GM13977 (cell line): ENCODE measurements around the gene CWC15.

ENCODE experiments used
- DNase-seq: peaks from one replicate; pipeline ENCODE4 v3.0.0; 2012; ENCODE audit warnings: low spot score
- CTCF ChIP-seq: IDR thresholded peaks from 2 replicates; pipeline ENCODE4 v1.5.1; 2012; ENCODE audit warnings: mild to moderate bottlenecking, control low read depth; ENCODE audit not compliant: insufficient read depth; ENCODE audit errors: extremely low read depth, missing control alignments
- in situ Hi-C: fragments of 300-500 bp; cut with MboI; formaldehyde crosslinking; loops from one replicate; pipeline ENCODE4 v1.12.0; 2022; ENCODE audit warnings: low sequenced_read_pairs, low pct_unique_long_range_greater_than_20kb, mixed read lengths, inconsistent platforms; ENCODE audit not compliant: unreplicated experiment

Gene CWC15

DNA sequence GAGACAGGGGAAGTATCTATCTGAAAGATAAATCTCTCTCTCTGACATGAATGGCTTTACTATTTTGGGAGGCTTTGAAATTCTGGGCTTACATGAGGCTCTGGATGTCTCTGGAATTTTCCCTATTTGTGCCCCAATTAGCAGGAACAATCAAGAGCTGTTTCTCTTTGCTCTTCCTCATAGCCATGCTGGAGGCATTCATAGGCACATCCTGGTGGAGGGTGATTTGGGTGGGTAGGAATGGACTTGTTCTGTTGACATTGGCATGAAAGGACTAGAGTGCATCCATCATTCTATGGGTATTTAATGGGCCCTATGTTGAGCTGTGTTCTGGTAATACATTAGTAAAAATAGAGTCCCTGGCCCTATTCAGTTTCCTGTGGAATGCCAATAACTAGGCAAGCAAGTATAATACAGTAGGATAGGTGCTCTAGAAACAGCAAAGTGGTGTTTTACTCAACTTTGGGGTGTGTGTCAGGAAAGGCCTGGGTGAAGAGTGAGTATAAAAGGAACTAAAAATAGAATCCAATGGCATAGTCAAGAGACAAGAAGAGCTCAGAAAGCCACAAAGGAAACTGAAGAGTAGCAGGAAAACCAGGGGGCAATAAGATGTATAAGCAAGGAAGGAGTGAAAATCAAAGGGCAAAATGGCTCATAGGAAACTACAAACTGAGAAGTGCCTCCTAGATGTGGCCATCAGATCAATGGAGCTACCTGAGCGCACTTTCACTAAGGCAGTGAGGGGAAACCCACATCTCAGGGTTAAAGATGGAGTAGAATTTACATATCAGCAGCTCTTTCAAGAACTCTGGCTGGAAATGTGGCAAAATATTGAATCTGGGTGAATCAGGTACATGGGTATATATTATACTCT is 45.0 kb downstream of the CWC15 start:
- no peak for TF ChIP-seq CTCF
- in situ Hi-C loops: no loop called here
- no peak for DNase-seq

GRCh38 chr11:94926698-94927237 is 46.6 kb downstream of the CWC15 start:
- in situ Hi-C loops: no loop called here
- DNase-seq: no peak
- no peak for TF ChIP-seq CTCF

DNA sequence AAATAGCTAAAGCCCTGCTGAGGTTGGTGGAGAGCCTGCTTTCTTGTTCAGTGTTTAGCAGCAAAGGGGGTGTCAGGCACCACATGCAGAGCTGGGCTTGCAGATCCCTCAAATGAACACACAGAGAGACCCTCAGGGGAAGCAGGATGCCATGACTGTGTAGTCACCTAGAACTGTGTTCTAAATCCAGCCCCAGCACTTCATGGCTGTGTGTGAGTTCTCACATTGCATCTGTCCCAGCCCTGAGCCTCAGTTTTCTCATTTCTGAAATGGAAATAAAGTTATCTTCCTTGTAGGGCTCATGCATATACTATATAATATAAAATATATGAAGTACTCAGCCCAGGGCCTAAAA is 47.1 kb downstream of the CWC15 start:
- in situ Hi-C loops: no loop called here
- no peak for DNase-seq
- no peak for TF ChIP-seq CTCF

- TF ChIP-seq CTCF: no peak
- in situ Hi-C loops: no loop called here
- DNase-seq: no peak
Measured at GRCh38 chr11:94925422-94926270, 47.7 kb downstream of the CWC15 start.

DNA sequence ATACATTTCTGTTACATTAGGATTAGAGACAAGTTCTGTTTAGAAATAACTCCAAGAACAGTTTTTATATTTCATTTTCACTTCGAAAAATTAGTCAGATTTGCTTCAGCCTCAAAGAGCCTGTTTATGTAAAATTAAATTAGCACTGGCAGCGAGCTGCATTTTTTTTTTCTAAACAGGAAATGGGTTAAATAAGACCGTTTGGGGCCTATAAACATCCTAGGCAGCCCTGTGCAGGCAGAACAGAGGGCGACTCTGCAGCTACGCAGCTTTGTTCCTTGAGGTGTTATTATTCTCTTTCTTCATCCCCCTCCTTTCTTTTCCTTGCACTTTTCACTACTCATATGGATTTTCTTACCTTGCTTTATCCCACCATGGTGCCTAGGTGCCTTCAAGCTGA is 48.7 kb downstream of the CWC15 start:
- no peak for DNase-seq
- TF ChIP-seq CTCF: no peak
- in situ Hi-C loops: no loop called here

DNA sequence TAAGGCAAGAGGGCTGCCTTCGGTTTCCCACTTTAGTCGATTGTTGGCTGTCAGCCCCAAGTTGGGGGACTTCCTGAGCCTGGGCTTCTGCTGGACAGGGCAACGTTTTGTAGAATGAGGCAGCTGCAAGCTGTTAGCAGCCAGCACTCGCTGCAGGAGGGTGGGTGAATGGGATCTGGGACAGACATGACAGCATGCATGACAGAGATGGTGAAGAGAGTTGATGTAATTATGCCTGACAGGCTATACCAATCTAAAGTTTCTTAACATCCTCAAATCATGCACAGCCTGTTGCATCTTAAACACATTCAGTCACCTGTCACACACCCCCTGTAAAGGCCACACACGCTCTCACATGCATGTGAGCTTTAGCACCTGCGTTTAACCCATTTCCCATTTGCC is 49.2 kb downstream of the CWC15 start:
- no peak for TF ChIP-seq CTCF
- in situ Hi-C loops: no loop called here
- DNase-seq: no peak
